ENCODE results near the gene OGDH.
A peak's percentile ranks its signal among the peaks of the same experiment; 100 is the strongest.

Gene OGDH

GRCh38 chr7:44748045-44748947 lies 141.9 kb downstream of the OGDH start, which contains the start of gene ZMIZ2:
Gene ZMIZ2 (plus strand): TSS chr7:44748847. CDS start chr7:44756250, 7,403 bp downstream.
- peak; percentile 89 for DNase-seq

GRCh38 chr7:44748948-44749731 lies 142.7 kb downstream of the OGDH start:
- DNase-seq = no peak

- DNase-seq = no peak
Measured at GRCh38 chr7:44749992-44750391, 143.6 kb downstream of the OGDH start.

GRCh38 chr7:44750424-44750823 lies 144.0 kb downstream of the OGDH start:
- no peak for DNase-seq

GRCh38 chr7:44750921-44751571 lies 144.6 kb downstream of the OGDH start:
- DNase-seq = no peak

- DNase-seq = no peak
Measured at GRCh38 chr7:44752822-44753221, 146.4 kb downstream of the OGDH start.

- DNase-seq = no peak
Measured at GRCh38 chr7:44754802-44755697, 148.6 kb downstream of the OGDH start.

- no peak for DNase-seq
Measured at GRCh38 chr7:44755698-44756627, 149.5 kb downstream of the OGDH start.

GRCh38 chr7:44756904-44757303 lies 150.5 kb downstream of the OGDH start:
- no peak for DNase-seq

- no peak for DNase-seq
Measured at GRCh38 chr7:44757311-44757710, 150.9 kb downstream of the OGDH start.

- DNase-seq = no peak
Measured at GRCh38 chr7:44757739-44758138, 151.3 kb downstream of the OGDH start.
